ENCODE results near the gene ZNF845. TPM values are rescaled to one million over a fixed set of nuclear protein-coding genes. Genes with fewer than 3 reads are reported as not detected.
"Not testable (repeated sequence)": the region's sequence is repeated elsewhere in the genome, so short reads cannot be mapped to it uniquely, and the experiment has no call there.

Gene ZNF845
- total RNA-seq, 2 donors from 2014 or later = 4.6 to 6.4 TPM

DNA sequence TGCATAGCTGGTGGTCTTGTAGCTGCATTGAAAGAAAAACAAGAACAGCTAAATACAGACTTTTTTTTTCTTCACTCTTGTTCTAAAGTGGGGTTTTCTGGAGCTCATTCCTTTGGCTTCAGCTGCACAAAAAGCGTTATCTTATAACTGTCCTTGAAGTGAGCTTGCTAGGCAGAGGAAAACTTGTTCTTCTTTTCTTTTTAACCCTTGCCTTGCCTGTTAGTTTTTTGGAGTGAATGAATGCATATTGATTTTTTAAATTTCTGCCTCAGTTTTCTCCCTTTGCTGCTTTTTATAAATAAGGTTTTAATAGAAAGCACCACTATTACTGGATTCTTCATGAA is 62.9 kb downstream of the ZNF845 start:
- peaks cover 60% of the 10 kb centered on the region for H3K36me3 Mint-ChIP-seq (ENCODE audit: low read depth)
- no peak overlapping the region for H3K27ac Mint-ChIP-seq
- peaks cover 8% of the 10 kb centered on the region for H3K4me1 Mint-ChIP-seq
- H3K4me3 Mint-ChIP-seq = peak overlapping the region; percentile 84
- peaks cover 5% of the 10 kb centered on the region for H3K9me3 Mint-ChIP-seq
- no peaks in the 10 kb centered on the region for H3K27me3 Mint-ChIP-seq
- no peak for ATAC-seq (replicated peaks)

DNA sequence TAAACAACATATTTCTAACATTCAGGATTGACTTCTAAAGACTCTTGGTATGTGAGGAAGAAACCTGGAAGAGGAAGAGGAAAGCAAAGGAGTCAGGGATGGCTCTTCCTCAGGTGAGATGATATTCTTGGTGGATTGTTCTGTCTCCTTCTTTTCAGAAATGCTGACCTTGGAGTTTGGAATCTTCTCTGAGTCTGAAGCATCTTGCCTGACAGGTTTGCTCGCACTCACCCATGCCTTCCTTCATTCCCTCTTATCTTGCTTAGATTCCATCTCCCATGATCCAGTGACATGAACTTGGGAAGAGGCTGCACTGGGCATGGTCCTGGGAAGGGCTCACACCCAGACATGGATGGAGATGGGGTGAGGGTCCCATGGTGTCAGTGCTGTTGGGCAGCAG is 64.4 kb downstream of the ZNF845 start:
- not testable (repeated sequence) for H3K4me1 Mint-ChIP-seq; H3K4me3 Mint-ChIP-seq; H3K27me3 Mint-ChIP-seq; H3K9me3 Mint-ChIP-seq; ATAC-seq (replicated peaks); H3K27ac Mint-ChIP-seq
- peaks cover 74% of the 10 kb centered on the region for H3K36me3 Mint-ChIP-seq (ENCODE audit: low read depth)

Other genes starting within 250 kb of the ZNF845 start
- gene ZNF160, start 230.3 kb upstream of the ZNF845 start, total RNA-seq = 100 to 1,000 TPM in 1 of 2 donors, 10 to 100 TPM in 1; 24.0 to 102 TPM
- 1 to 10 TPM in 1 of 2 donors, under 1 TPM in 1; 0.50 to 3.3 TPM for gene ZNF415, start 200.8 kb upstream of the ZNF845 start, total RNA-seq
- 1 to 10 TPM; 3.2 to 5.3 TPM for gene ZNF347, start 174.7 kb upstream of the ZNF845 start, total RNA-seq
- gene ZNF665, start 140.4 kb upstream of the ZNF845 start, total RNA-seq = 1 to 10 TPM; 1.4 to 2.9 TPM
- gene ZNF677, start 78.9 kb upstream of the ZNF845 start, total RNA-seq = 1 to 10 TPM; 1.3 to 7.3 TPM
- gene VN1R2, start 75.5 kb upstream of the ZNF845 start, total RNA-seq = not detected
- gene VN1R4, start 66.0 kb upstream of the ZNF845 start, total RNA-seq = not detected
- gene ZNF525, start 32.0 kb downstream of the ZNF845 start, total RNA-seq = 10 to 100 TPM; 12.0 to 24.8 TPM
- gene ZNF765, start 61.4 kb downstream of the ZNF845 start, total RNA-seq = 10 to 100 TPM in 1 of 2 donors, 1 to 10 TPM in 1; 8.4 to 15.8 TPM
- gene ZNF761, start 98.2 kb downstream of the ZNF845 start, total RNA-seq = 10 to 100 TPM; 10.9 to 14.2 TPM
- 1 to 10 TPM; 3.4 to 8.4 TPM for gene ZNF813, start 134.0 kb downstream of the ZNF845 start, total RNA-seq
- 10 to 100 TPM; 24.9 to 65.2 TPM for gene ZNF331, start 204.4 kb downstream of the ZNF845 start, total RNA-seq

Measured in activated T-helper 17 cell treated with anti-CD3 and anti-CD28 coated beads, Interleukin-2, amount 50 U/mL, for 72 hours (primary cell).